ENCODE measurements around the gene BSG. TPM values are rescaled to one million over a fixed set of nuclear protein-coding genes. Genes with fewer than 3 reads are reported as not detected.

Gene BSG
- total and polyA plus RNA-seq, 9 of the 15 experiments (the other 6 are each of a cell fraction or from before 2014, with no cell fraction given), result 4.6 to 495 (median 187) TPM

DNA sequence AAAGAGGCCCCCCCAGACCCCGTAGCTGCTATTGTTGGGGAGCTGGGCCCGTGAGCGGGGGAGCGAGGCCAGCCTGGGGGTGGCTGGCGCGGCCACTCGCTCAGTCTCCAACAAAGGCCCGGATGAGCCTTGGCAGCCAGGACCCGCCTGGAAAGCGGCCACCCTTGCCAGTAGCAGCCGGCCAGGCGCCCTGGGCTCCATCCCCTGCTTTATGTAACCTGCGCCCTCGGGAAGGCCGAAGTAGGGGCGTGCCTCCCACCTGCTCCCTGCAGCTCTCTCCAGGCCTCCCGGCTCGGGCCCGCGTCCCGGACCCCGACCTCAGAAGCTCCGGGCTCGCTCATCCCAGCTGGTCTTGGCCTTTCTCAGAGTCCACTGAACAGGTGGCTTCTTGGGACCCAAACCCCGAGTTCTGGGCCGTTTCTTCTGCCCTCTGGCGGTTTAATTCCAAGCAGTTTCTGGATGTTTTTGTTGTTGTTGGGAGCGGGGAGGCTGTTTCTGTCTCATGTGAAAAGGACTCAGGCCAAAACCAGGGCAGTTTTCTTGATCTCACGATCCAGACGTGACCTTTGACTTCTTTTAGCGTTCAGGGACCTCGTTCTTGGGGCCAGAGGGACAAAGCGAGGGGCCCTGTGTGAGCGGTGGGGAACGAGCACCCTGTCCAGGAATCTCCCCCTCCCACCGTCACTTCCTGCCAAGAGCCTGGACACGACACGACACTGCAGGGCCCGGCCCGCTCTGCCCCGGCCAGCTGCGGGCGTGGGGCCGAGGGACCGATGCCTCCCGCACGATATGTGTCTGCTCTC is 39.6 kb upstream of the BSG start (continued):
- TF ChIP-seq HMGN3 (IDR thresholded peaks at IDR 0.05; ENCODE audit: borderline replicate concordance, extremely low read depth, insufficient read length, low read depth, low read length) (peak; percentile 10), FOXK2 (conservative IDR thresholded peaks at IDR 0.05 in 1 of 2, IDR thresholded peaks at IDR 0.05 in 1 of 2; ENCODE audit: low read depth in 2 of 2) (peak; percentile 43 to 80; a peak in 3 of 4 replicates), ZSCAN29 (IDR thresholded peaks at IDR 0.05) (0 out of 2 replicates have a peak, but pooled peaks have one; percentile 43), LARP7 (IDR thresholded peaks at IDR 0.05) (no peak), MYC (IDR thresholded peaks at IDR 0.05; ENCODE audit: low read depth, low read length) (peak; percentile 45), MYC (CRISPR knock-in tag; IDR thresholded peaks at IDR 0.05; ENCODE audit: borderline replicate concordance, low read depth) (no peak), XRCC5 (IDR thresholded peaks at IDR 0.05; ENCODE audit: low read depth, low read length) (0 out of 2 replicates have a peak, but pooled peaks have one; percentile 39), MTA3 (IDR thresholded peaks at IDR 0.05; ENCODE audit: borderline replicate concordance) (peak; percentile 46; the same call in 1 of the 2 replicates), GABPA (tag; conservative IDR thresholded peaks at IDR 0.05; ENCODE audit: low read depth) (peak; percentile 79)
- TF ChIP-seq, protein P1, sequence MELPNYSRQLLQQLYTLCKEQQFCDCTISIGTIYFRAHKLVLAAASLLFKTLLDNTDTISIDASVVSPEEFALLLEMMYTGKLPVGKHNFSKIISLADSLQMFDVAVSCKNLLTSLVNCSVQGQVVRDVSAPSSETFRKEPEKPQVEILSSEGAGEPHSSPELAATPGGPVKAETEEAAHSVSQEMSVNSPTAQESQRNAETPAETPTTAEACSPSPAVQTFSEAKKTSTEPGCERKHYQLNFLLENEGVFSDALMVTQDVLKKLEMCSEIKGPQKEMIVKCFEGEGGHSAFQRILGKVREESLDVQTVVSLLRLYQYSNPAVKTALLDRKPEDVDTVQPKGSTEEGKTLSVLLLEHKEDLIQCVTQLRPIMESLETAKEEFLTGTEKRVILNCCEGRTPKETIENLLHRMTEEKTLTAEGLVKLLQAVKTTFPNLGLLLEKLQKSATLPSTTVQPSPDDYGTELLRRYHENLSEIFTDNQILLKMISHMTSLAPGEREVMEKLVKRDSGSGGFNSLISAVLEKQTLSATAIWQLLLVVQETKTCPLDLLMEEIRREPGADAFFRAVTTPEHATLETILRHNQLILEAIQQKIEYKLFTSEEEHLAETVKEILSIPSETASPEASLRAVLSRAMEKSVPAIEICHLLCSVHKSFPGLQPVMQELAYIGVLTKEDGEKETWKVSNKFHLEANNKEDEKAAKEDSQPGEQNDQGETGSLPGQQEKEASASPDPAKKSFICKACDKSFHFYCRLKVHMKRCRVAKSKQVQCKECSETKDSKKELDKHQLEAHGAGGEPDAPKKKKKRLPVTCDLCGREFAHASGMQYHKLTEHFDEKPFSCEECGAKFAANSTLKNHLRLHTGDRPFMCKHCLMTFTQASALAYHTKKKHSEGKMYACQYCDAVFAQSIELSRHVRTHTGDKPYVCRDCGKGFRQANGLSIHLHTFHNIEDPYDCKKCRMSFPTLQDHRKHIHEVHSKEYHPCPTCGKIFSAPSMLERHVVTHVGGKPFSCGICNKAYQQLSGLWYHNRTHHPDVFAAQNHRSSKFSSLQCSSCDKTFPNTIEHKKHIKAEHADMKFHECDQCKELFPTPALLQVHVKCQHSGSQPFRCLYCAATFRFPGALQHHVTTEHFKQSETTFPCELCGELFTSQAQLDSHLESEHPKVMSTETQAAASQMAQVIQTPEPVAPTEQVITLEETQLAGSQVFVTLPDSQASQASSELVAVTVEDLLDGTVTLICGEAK (IDR thresholded peaks at IDR 0.05), result peak; percentile 34; the same call in 1 of the 2 replicates
- TF ChIP-seq, protein P1 (CRISPR knock-in tag; IDR thresholded peaks at IDR 0.05), result no peak
- TF ChIP-seq, protein P2, sequence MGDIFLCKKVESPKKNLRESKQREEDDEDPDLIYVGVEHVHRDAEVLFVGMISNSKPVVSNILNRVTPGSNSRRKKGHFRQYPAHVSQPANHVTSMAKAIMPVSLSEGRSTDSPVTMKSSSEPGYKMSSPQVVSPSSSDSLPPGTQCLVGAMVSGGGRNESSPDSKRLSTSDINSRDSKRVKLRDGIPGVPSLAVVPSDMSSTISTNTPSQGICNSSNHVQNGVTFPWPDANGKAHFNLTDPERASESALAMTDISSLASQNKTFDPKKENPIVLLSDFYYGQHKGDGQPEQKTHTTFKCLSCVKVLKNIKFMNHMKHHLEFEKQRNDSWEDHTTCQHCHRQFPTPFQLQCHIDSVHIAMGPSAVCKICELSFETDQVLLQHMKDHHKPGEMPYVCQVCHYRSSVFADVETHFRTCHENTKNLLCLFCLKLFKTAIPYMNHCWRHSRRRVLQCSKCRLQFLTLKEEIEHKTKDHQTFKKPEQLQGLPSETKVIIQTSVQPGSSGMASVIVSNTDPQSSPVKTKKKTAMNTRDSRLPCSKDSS (IDR thresholded peaks at IDR 0.05; ENCODE audit: low read depth, partially characterized antibody), result no peak
- TF ChIP-seq, protein P3, sequence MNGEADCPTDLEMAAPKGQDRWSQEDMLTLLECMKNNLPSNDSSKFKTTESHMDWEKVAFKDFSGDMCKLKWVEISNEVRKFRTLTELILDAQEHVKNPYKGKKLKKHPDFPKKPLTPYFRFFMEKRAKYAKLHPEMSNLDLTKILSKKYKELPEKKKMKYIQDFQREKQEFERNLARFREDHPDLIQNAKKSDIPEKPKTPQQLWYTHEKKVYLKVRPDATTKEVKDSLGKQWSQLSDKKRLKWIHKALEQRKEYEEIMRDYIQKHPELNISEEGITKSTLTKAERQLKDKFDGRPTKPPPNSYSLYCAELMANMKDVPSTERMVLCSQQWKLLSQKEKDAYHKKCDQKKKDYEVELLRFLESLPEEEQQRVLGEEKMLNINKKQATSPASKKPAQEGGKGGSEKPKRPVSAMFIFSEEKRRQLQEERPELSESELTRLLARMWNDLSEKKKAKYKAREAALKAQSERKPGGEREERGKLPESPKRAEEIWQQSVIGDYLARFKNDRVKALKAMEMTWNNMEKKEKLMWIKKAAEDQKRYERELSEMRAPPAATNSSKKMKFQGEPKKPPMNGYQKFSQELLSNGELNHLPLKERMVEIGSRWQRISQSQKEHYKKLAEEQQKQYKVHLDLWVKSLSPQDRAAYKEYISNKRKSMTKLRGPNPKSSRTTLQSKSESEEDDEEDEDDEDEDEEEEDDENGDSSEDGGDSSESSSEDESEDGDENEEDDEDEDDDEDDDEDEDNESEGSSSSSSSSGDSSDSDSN (IDR thresholded peaks at IDR 0.05; ENCODE audit: borderline replicate concordance in 1 of 2, low read depth in 2 of 2, low read length in 2 of 2), result 0 out of 4 replicates have a peak, but pooled peaks of 1 of the 2 experiments have one; percentile 60
